Calu3 (cell line): ENCODE measurements around the gene AGTR2. TPM values are rescaled to one million over a fixed set of nuclear protein-coding genes. Genes with fewer than 3 reads are reported as not detected.

Experiments used
- BruUV-seq: library from RNA; stranded (reverse); fragments of 400-500 nt; replicated peaks from 2 replicates; lab custom pipeline; 2021; lab: Mats Ljungman, UMichigan
- CTCF ChIA-PET: fragments of 300-600 bp; sonication (Branson Sonifier 250); formaldehyde crosslinking; loops from one replicate; lab custom pipeline; 2022; ENCODE audit warnings: antibody characterized with exemption; lab: Charles Lee
- DNase-seq: peaks from one replicate; pipeline ENCODE4 v3.0.0; 2022
- H3K27ac Mint-ChIP-seq: one replicate; pipeline ENCODE4 v1.8.0; 2022; ENCODE audit warnings: mixed read lengths; ENCODE audit not compliant: unreplicated experiment
- H3K27me3 Mint-ChIP-seq: one replicate; pipeline ENCODE4 v1.8.0; 2022; ENCODE audit warnings: mixed read lengths; ENCODE audit not compliant: unreplicated experiment
- H3K36me3 Mint-ChIP-seq: one replicate; pipeline ENCODE4 v1.8.0; 2022; ENCODE audit warnings: mild to moderate bottlenecking, moderate library complexity, mixed read lengths; ENCODE audit not compliant: insufficient read depth, unreplicated experiment
- H3K4me1 Mint-ChIP-seq: one replicate; pipeline ENCODE4 v1.8.0; 2022; ENCODE audit warnings: mild to moderate bottlenecking, low read depth, mixed read lengths; ENCODE audit not compliant: unreplicated experiment
- H3K4me3 Mint-ChIP-seq: one replicate; pipeline ENCODE4 v1.8.0; 2022; ENCODE audit warnings: mild to moderate bottlenecking, low read depth, moderate library complexity, mixed read lengths; ENCODE audit not compliant: unreplicated experiment
- H3K9me3 Mint-ChIP-seq: one replicate; pipeline ENCODE4 v1.8.0; 2022; ENCODE audit warnings: low read depth, mixed read lengths; ENCODE audit not compliant: unreplicated experiment
- intact Hi-C: fragments of 100-400 bp; cut with micrococcal nuclease; formaldehyde crosslinking; loops from one replicate; pipeline ENCODE4 v1.10.0; 2022; ENCODE audit not compliant: unreplicated experiment
- total RNA-seq: library from RNA; stranded (reverse); gene quantifications from 2 replicates; pipeline ENCODE4 v1.2.3, GENCODE V29; 2022
- TF ChIP-seq, protein P1 (sequence below): fragments of 200-600 bp; IDR thresholded peaks from one replicate; pipeline ENCODE4 v1.8.0; 2022; ENCODE audit warnings: antibody characterized with exemption; ENCODE audit not compliant: unreplicated experiment

The AGTR2 gene
- total RNA-seq, 1 experiment from 2014 or later = not detected

DNA sequence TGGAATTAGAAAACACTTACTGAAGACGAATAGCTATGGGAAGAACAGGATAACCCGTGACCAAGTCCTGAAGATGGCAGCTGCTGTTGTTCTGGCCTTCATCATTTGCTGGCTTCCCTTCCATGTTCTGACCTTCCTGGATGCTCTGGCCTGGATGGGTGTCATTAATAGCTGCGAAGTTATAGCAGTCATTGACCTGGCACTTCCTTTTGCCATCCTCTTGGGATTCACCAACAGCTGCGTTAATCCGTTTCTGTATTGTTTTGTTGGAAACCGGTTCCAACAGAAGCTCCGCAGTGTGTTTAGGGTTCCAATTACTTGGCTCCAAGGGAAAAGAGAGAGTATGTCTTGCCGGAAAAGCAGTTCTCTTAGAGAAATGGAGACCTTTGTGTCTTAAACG lies 2.4 kb downstream of the AGTR2 start:
- TF ChIP-seq, protein P1, sequence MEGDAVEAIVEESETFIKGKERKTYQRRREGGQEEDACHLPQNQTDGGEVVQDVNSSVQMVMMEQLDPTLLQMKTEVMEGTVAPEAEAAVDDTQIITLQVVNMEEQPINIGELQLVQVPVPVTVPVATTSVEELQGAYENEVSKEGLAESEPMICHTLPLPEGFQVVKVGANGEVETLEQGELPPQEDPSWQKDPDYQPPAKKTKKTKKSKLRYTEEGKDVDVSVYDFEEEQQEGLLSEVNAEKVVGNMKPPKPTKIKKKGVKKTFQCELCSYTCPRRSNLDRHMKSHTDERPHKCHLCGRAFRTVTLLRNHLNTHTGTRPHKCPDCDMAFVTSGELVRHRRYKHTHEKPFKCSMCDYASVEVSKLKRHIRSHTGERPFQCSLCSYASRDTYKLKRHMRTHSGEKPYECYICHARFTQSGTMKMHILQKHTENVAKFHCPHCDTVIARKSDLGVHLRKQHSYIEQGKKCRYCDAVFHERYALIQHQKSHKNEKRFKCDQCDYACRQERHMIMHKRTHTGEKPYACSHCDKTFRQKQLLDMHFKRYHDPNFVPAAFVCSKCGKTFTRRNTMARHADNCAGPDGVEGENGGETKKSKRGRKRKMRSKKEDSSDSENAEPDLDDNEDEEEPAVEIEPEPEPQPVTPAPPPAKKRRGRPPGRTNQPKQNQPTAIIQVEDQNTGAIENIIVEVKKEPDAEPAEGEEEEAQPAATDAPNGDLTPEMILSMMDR = no peak
- no peaks in the 10 kb centered on the region for H3K9me3 Mint-ChIP-seq
- H3K27ac Mint-ChIP-seq = no peak overlapping the region
- H3K4me3 Mint-ChIP-seq = no peak overlapping the region
- CTCF ChIA-PET = no interaction called here
- no peak for DNase-seq
- H3K27me3 Mint-ChIP-seq = no peaks in the 10 kb centered on the region
- H3K36me3 Mint-ChIP-seq = no peaks in the 10 kb centered on the region
- intact Hi-C loops = no loop called here
- no TSS peak for BruUV-seq
- no peaks in the 10 kb centered on the region for H3K4me1 Mint-ChIP-seq

DNA sequence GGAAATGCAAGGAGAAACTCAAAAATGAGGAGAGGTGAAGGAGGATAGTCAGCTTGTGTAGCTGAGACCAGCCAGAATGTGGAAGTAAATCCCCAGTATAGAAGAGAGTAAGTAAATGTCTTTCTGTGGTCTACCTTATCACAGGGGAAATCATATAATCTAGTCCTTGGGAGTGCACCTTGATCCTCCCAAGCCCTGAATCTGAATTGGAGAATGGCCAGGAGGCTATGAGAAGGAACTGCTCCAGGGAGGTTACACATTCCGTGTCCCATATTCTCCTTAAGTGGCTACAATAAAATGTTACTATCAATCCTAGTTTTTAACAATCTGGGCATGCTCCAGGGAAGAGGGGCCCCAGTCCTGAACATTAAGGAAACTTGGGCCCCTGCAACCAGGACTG lies 10.8 kb downstream of the AGTR2 start:
- TF ChIP-seq, protein P1 = no peak
- H3K4me3 Mint-ChIP-seq = no peak overlapping the region
- DNase-seq = no peak
- no peaks in the 10 kb centered on the region for H3K27me3 Mint-ChIP-seq
- no peaks in the 10 kb centered on the region for H3K4me1 Mint-ChIP-seq
- H3K9me3 Mint-ChIP-seq = no peaks in the 10 kb centered on the region
- intact Hi-C loops = loop anchor here (10.0 kb wide), 1 partner anchor 176 kb away; no protein-coding TSS in a partner anchor
- no peak overlapping the region for H3K27ac Mint-ChIP-seq
- BruUV-seq = no TSS peak
- H3K36me3 Mint-ChIP-seq = no peaks in the 10 kb centered on the region
- CTCF ChIA-PET = no interaction called here

DNA sequence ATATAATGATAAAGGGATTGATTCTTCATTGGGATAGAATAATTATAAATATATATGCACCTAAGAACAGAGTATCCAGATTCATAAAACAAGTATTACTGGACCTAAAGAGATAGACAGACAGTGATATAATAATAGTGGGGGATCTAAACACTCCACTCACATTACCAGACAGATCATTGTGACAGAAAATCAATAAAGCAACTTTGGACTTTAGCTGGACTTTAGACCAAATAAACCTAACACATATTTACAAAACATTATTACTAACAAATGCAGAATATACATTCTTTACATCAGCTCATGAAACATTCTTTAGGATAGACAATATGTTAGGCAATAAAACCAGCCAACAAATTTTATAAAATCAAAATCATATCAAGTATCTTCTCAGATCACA lies 14.6 kb downstream of the AGTR2 start:
- Mint-ChIP-seq H3K4me3 (no peak overlapping the region), H3K9me3 (no peaks in the 10 kb centered on the region), H3K36me3 (no peaks in the 10 kb centered on the region), H3K27ac (no peak overlapping the region), H3K27me3 (no peaks in the 10 kb centered on the region), H3K4me1 (no peaks in the 10 kb centered on the region)
- CTCF ChIA-PET = no interaction called here
- no TSS peak for BruUV-seq
- DNase-seq = no peak
- intact Hi-C loops = loop anchor here (10.0 kb wide), 1 partner anchor 180 kb away; no protein-coding TSS in a partner anchor
- TF ChIP-seq, protein P1 = no peak

DNA sequence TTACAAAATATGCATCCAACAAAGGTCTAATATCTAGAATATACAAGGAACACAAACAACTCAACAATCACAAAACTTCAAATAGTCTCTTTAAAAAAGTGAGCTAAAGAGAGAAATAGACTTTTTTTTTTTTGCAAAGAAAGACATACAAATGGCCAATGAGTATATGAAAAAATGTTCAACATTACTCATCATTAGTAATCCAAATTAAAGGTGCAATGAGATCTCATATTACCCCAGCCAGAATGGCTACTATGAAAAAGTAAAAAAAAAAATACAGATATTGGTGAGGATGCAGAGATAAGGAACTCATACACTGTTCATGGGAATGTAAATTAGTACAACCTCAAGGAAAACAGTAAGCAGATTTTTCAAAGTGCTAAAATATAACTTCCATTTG lies 24.1 kb downstream of the AGTR2 start:
- Mint-ChIP-seq H3K27me3 (no peaks in the 10 kb centered on the region), H3K36me3 (no peaks in the 10 kb centered on the region), H3K4me3 (no peak overlapping the region), H3K9me3 (no peaks in the 10 kb centered on the region), H3K27ac (no peak overlapping the region), H3K4me1 (no peaks in the 10 kb centered on the region)
- CTCF ChIA-PET = no interaction called here
- intact Hi-C loops = no loop called here
- no TSS peak for BruUV-seq
- TF ChIP-seq, protein P1 = no peak
- DNase-seq = no peak
